ENCODE results near the gene INPP5D.

GRCh38 chr2:233122541-233122940, 62.4 kb downstream of the INPP5D start:
- TF ChIP-seq CTCF (IDR thresholded peaks at IDR 0.05) = no peak
- no peak for TF ChIP-seq POLR2A (IDR thresholded peaks at IDR 0.05)
